Measurements from ENCODE around the gene USPL1.
"Not testable (repeated sequence)": the region's sequence is repeated elsewhere in the genome, so short reads cannot be mapped to it uniquely, and the experiment has no call there.

DNA sequence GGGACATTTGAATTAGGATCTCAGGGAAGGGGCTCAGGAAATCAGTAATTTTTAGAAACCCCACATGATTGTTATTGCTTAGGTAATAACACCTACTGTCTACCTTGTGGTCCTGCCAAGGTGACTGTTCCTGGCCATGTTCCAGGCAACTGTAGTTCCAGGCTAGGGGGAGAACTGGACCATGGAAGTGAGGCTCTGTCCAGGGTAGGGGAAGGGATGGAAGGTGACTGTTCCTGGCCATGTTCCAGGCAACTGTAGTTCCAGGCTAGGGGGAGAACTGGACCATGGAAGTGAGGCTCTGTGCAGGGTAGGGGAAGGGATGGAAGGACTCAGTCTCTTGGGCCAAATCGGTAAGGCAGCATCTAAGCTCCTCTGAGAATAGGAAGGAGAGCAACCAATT is 23.5 kb downstream of the USPL1 start:
- TF ChIP-seq POLR2A (IDR thresholded peaks at IDR 0.05), result not testable (repeated sequence)
- TF ChIP-seq, protein P1, sequence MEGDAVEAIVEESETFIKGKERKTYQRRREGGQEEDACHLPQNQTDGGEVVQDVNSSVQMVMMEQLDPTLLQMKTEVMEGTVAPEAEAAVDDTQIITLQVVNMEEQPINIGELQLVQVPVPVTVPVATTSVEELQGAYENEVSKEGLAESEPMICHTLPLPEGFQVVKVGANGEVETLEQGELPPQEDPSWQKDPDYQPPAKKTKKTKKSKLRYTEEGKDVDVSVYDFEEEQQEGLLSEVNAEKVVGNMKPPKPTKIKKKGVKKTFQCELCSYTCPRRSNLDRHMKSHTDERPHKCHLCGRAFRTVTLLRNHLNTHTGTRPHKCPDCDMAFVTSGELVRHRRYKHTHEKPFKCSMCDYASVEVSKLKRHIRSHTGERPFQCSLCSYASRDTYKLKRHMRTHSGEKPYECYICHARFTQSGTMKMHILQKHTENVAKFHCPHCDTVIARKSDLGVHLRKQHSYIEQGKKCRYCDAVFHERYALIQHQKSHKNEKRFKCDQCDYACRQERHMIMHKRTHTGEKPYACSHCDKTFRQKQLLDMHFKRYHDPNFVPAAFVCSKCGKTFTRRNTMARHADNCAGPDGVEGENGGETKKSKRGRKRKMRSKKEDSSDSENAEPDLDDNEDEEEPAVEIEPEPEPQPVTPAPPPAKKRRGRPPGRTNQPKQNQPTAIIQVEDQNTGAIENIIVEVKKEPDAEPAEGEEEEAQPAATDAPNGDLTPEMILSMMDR (IDR thresholded peaks at IDR 0.05), result not testable (repeated sequence)

Data from testis (tissue), 2 donors.